Measurements from ENCODE around the gene ODR4. TPM values are rescaled to one million over a fixed set of nuclear protein-coding genes. Genes with fewer than 3 reads are reported as not detected.

The ODR4 gene
- total RNA-seq, 4 donors from 2014 or later = 12.8 to 39.8 (median 19.9) TPM

GRCh38 chr1:186413319-186413718 lies 37.7 kb downstream of the ODR4 start:
- no peak overlapping the region for H3K4me3 ChIP-seq

DNA sequence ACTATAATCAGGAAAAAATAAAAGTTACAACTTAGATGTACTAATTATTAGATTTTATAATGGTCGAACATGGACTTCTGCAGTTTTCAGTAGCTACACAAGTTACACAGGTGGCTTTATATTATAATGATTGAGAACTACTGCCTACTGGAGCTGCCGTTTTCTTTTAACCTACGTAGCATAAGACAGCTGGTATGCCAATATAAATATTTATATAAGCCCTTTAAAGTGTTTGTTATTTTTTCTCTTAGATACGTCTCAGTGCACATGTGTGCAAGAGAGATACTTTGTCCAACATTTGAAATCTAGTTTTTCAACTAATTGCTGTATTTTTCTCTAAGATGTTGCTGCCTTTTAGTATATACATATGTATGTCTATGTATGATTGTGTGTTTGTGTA lies 42.9 kb downstream of the ODR4 start:
- Histone ChIP-seq H3K4me3 (no peak overlapping the region), H3K9me3 (no peaks in the 10 kb centered on the region), H3K36me3 (peaks cover 28% of the 10 kb centered on the region), H3K27ac (no peak overlapping the region), H3K27me3 (no peaks in the 10 kb centered on the region), H3K4me1 (no peaks in the 10 kb centered on the region)
- TF ChIP-seq CTCF (IDR thresholded peaks at IDR 0.05) = no peak
- no peak for TF ChIP-seq POLR2AphosphoS5 (IDR thresholded peaks at IDR 0.05)
- WGBS = 88% methylated on average over 4 of the region's 4 CpGs
- no peak for DNase-seq (ENCODE audit: low spot score in 2 of 2)

More at GRCh38 chr1:186413319-186413718, 37.7 kb downstream of the ODR4 start:
- Histone ChIP-seq H3K36me3 (peaks cover 42% of the 10 kb centered on the region), H3K27me3 (no peaks in the 10 kb centered on the region), H3K9me3 (no peaks in the 10 kb centered on the region), H3K4me1 (no peaks in the 10 kb centered on the region), H3K27ac (no peak overlapping the region)
- TF ChIP-seq CTCF (IDR thresholded peaks at IDR 0.05) (no peak), POLR2AphosphoS5 (IDR thresholded peaks at IDR 0.05) (no peak), POLR2A (IDR thresholded peaks at IDR 0.05) (no peak), EP300 (IDR thresholded peaks at IDR 0.05) (no peak)
- WGBS = 96% methylated on average over 1 of the region's 1 CpG
- no peak for DNase-seq (ENCODE audit: low spot score in 2 of 2)

- no peaks in the 10 kb centered on the region for H3K4me1 ChIP-seq
- H3K27ac ChIP-seq = no peak overlapping the region
- TF ChIP-seq POLR2A (IDR thresholded peaks at IDR 0.05) = no peak
- no peak for TF ChIP-seq EP300 (IDR thresholded peaks at IDR 0.05)
- no peak for TF ChIP-seq CTCF (IDR thresholded peaks at IDR 0.05)
- TF ChIP-seq POLR2AphosphoS5 (IDR thresholded peaks at IDR 0.05) = no peak
- H3K27me3 ChIP-seq = no peaks in the 10 kb centered on the region
- DNase-seq (ENCODE audit: low spot score in 2 of 2) = no peak
- H3K9me3 ChIP-seq = no peaks in the 10 kb centered on the region
- H3K4me3 ChIP-seq = no peak overlapping the region
- H3K36me3 ChIP-seq = peaks cover 25% of the 10 kb centered on the region
These were observed 44.7 kb downstream of the ODR4 start for GRCh38 chr1:186420311-186420710.

GRCh38 chr1:186420923-186421322 lies 45.3 kb downstream of the ODR4 start:
- no peaks in the 10 kb centered on the region for H3K9me3 ChIP-seq
- no peaks in the 10 kb centered on the region for H3K4me1 ChIP-seq
- TF ChIP-seq CTCF (IDR thresholded peaks at IDR 0.05) (no peak), EP300 (IDR thresholded peaks at IDR 0.05) (no peak), POLR2AphosphoS5 (IDR thresholded peaks at IDR 0.05) (no peak), POLR2A (IDR thresholded peaks at IDR 0.05) (no peak)
- 77% methylated on average over 1 of the region's 1 CpG for WGBS
- no peaks in the 10 kb centered on the region for H3K27me3 ChIP-seq
- no peak for DNase-seq (ENCODE audit: low spot score in 2 of 2)
- peaks cover 21% of the 10 kb centered on the region for H3K36me3 ChIP-seq
- H3K27ac ChIP-seq = no peak overlapping the region
- H3K4me3 ChIP-seq = no peak overlapping the region

DNA sequence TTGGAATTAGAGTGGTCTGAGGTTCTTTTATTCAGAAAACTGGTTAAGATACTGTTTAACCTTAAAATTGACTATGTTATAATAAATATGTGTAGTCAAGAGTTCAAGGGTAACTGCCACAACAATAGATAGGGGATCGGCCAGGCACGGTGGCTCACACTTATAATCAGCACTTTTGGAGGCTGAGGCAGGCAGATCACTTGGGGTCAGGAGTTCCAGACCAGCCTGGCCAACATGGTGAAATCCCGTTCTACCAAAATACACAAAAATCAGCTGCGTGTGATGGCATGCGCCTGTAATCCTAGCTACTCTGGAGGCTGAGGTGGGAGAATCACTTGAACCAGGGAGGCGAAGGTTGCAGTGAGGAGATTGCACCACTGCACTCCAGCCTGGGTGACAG lies 45.8 kb downstream of the ODR4 start:
- Histone ChIP-seq H3K4me3 (no peak overlapping the region), H3K36me3 (peaks cover 21% of the 10 kb centered on the region), H3K4me1 (no peaks in the 10 kb centered on the region), H3K9me3 (no peaks in the 10 kb centered on the region), H3K27ac (no peak overlapping the region), H3K27me3 (no peaks in the 10 kb centered on the region)
- 87% methylated on average over 6 of the region's 6 CpGs for whole genome bisulfite sequencing
- no peak for DNase-seq (ENCODE audit: low spot score in 2 of 2)
- no peak for TF ChIP-seq POLR2AphosphoS5 (IDR thresholded peaks at IDR 0.05)
- no peak for TF ChIP-seq POLR2A (IDR thresholded peaks at IDR 0.05)
- no peak for TF ChIP-seq EP300 (IDR thresholded peaks at IDR 0.05)
- TF ChIP-seq CTCF (IDR thresholded peaks at IDR 0.05) = no peak

All from suprapubic skin (tissue), 4 donors.